Naive thymus-derived CD8-positive, alpha-beta T cell (primary cell): ENCODE data around the gene ATP13A5. TPM values are rescaled to one million over a fixed set of nuclear protein-coding genes. Genes with fewer than 3 reads are reported as not detected.

Experiments used
- ATAC-seq, 2 donors: fragments of 150-1000 bp; cut with Tn5 transposase in 1 of 2; sonication (Bioruptor Pico), chemical (Tn5 transposase) in 1 of 2; 1 replicate in 1 of 2; 2 replicates in 1 of 2; pipeline ENCODE4 v1.10.0; 2021; ENCODE audit warnings: mild to moderate bottlenecking in 2 of 2, moderate library complexity in 2 of 2
- POLR2A ChIA-PET: fragments of 350-600 bp; sonication (Branson Sonifier 250); formaldehyde crosslinking; loops from one replicate; lab custom pipeline; 2021; ENCODE audit warnings: antibody characterized with exemption; lab: Charles Lee
- DNase-seq, 10 donors: peaks; one replicate each; pipeline versions ENCODE4 v3.0.0 to v3.0.0-alpha.2; 2020 to 2022
- H3K27ac Mint-ChIP-seq, 10 donors: one replicate each; pipeline ENCODE4 v1.8.0; 2020 to 2022; ENCODE audit warnings: mild to moderate bottlenecking in 10 of 10, mixed read lengths in 10 of 10, moderate library complexity in 4 of 10, inconsistent platforms in 1 of 10
- H3K27me3 Mint-ChIP-seq, 5 donors: one replicate each; pipeline ENCODE4 v1.8.0; 2021 to 2022; ENCODE audit warnings: mixed read lengths in 5 of 5
- H3K36me3 Mint-ChIP-seq, 3 donors: one replicate each; pipeline ENCODE4 v1.8.0; 2020 to 2022; ENCODE audit warnings: mixed read lengths in 3 of 3, mild to moderate bottlenecking in 2 of 3, inconsistent platforms in 1 of 3
- H3K4me1 Mint-ChIP-seq, 4 donors: one replicate each; pipeline ENCODE4 v1.8.0; 2021 to 2022; ENCODE audit warnings: mixed read lengths in 4 of 4
- H3K4me3 Mint-ChIP-seq, 10 donors: one replicate each; pipeline ENCODE4 v1.8.0; 2020 to 2022; ENCODE audit warnings: mild to moderate bottlenecking in 10 of 10, mixed read lengths in 10 of 10, moderate library complexity in 6 of 10, inconsistent platforms in 1 of 10
- H3K9me3 Mint-ChIP-seq, 9 donors: one replicate each; pipeline ENCODE4 v1.8.0; 2020 to 2022; ENCODE audit warnings: mixed read lengths in 9 of 9, mild to moderate bottlenecking in 3 of 9, inconsistent platforms in 1 of 9, moderate library complexity in 1 of 9
- polyA plus RNA-seq, 3 donors: library from polyadenylated mRNA; unstranded; fragments of 300-500 nt; fragmentation: Illumina TruSeq; gene quantifications; one replicate each; pipeline ENCODE4 v1.2.3, GENCODE V29; 2021
- total RNA-seq, 8 experiments: library from RNA in 2 of 8; stranded (reverse) in 2 of 8; gene quantifications; one replicate each; pipeline ENCODE4 v1.2.3 and lab custom pipeline; 2021 to 2026

Gene ATP13A5
- total and polyA plus RNA-seq, 5 experiments from 2014 or later = not detected

DNA sequence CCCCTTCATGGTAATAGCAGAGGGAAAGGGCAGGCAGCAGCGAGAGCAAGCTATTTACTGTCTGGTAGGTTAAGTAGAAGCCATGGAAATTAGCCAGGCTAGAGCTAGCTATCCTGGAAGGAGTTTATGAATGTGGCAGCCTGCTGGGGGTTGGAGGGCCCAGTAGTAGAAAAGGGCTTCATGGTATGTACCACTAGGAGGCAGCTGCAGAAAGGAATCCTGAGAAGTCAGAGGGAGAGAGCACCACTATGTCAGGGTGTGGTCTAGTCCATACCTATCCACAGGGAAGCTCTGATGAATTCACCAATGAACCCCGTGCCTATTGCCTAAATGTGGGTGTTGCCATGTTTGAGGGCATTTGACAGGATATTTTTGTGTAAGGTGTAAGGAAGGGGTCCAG is 82.6 kb downstream of the ATP13A5 start:
- Mint-ChIP-seq H3K36me3 (no peaks in the 10 kb centered on the region), H3K27me3 (peaks cover 0 to 14% (median 5%) of the 10 kb centered on the region in 5 donors), H3K27ac (no peak overlapping the region), H3K9me3 (peaks cover 0 to 19% (median 9%) of the 10 kb centered on the region in 9 donors), H3K4me3 (no peak overlapping the region), H3K4me1 (no peaks in the 10 kb centered on the region)
- ATAC-seq (no peak), DNase-seq (no peak)
- POLR2A ChIA-PET = no interaction called here

DNA sequence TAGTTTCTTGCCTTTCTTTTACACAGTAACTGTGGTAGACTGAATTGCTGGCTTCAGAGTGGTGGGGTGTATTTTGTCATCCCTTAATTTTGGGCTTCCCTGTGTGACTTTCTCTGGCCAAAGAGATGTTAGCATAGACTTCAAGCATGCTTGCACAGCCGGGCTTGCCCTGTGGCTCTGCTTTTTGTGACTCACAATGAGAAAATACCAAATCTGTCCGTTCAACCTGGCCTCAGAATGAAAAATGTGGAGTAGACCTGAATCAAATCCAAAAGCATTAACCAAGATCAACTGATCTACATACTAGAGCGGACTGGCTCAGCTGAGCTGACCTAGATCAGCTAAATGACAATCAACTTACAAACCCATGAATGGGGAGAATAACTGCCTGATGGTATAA is 86.2 kb downstream of the ATP13A5 start:
- no peak overlapping the region for H3K27ac Mint-ChIP-seq
- peaks cover 0 to 31% (median 15%) of the 10 kb centered on the region in 9 donors for H3K9me3 Mint-ChIP-seq
- no peaks in the 10 kb centered on the region for H3K4me1 Mint-ChIP-seq
- no peaks in the 10 kb centered on the region for H3K36me3 Mint-ChIP-seq
- peaks cover 0 to 14% (median 5%) of the 10 kb centered on the region in 5 donors for H3K27me3 Mint-ChIP-seq
- DNase-seq (no peak), ATAC-seq (no peak)
- POLR2A ChIA-PET = no interaction called here
- no peak overlapping the region for H3K4me3 Mint-ChIP-seq

DNA sequence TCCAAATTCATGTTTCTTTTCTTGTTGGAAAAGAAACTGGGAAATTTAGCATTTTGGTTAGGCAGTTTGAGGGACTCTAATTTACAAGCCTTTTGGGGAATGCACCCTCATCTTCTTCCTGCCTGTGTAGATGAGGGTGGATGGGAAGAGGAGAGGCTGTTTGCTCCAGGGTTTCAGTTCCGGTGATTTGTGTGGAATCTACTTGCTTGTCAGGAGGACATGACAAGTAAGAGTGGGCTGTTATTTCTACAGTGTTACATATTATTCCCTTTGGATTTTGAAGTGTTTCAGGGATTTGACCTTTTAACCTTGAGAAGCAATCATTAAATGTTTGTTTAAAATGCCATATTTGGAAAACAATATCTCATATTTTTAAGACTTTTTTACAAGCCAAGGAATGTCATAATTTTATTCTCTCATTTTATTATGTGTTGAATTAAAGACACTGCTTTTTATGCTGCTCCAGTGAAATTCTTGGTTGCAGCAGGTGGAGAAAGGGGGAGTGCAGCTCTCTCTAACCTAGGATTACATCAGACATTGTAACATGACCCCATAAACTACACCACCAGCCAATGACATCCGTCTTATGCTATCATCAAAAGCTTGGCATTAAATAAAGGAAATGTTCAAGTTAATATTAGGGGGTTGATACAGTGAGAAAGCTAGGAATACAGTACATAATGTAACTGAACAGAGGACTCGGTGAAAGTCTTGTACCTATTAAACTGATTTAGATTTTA is 107.3 kb downstream of the ATP13A5 start:
- Mint-ChIP-seq H3K4me1 (no peaks in the 10 kb centered on the region), H3K9me3 (peaks cover 0 to 2% (median 0%) of the 10 kb centered on the region in 9 donors), H3K36me3 (no peaks in the 10 kb centered on the region), H3K27me3 (peaks cover 0 to 13% (median 0%) of the 10 kb centered on the region in 5 donors), H3K27ac (no peak overlapping the region), H3K4me3 (no peak overlapping the region)
- POLR2A ChIA-PET = no interaction called here
- no peak for ATAC-seq
- no peak for DNase-seq

DNA sequence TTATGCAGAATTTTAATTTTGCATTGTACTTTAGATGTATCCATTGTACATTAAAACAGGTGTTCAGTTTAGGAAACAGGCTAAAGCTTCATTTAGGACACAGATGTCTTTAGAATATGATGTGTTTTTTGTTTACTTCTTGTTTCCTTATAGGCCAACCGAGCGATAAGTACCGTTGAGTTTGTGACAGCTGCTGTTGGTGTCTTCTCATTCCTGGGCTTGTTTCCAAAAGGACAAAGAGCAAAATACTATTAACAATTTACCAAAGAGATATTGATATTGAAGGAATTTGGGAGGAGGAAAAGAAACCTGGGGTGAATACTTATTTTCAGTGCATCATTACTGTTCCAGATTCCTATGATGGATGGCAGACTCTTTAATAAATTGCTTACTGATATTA is 108.1 kb downstream of the ATP13A5 start:
- peaks cover 0 to 2% (median 0%) of the 10 kb centered on the region in 9 donors for H3K9me3 Mint-ChIP-seq
- no peak for ATAC-seq
- H3K4me3 Mint-ChIP-seq = no peak overlapping the region
- H3K27me3 Mint-ChIP-seq = peaks cover 0 to 13% (median 0%) of the 10 kb centered on the region in 5 donors
- H3K4me1 Mint-ChIP-seq = no peaks in the 10 kb centered on the region
- POLR2A ChIA-PET = no interaction called here
- H3K36me3 Mint-ChIP-seq = no peaks in the 10 kb centered on the region
- H3K27ac Mint-ChIP-seq = no peak overlapping the region
- no peak for DNase-seq

DNA sequence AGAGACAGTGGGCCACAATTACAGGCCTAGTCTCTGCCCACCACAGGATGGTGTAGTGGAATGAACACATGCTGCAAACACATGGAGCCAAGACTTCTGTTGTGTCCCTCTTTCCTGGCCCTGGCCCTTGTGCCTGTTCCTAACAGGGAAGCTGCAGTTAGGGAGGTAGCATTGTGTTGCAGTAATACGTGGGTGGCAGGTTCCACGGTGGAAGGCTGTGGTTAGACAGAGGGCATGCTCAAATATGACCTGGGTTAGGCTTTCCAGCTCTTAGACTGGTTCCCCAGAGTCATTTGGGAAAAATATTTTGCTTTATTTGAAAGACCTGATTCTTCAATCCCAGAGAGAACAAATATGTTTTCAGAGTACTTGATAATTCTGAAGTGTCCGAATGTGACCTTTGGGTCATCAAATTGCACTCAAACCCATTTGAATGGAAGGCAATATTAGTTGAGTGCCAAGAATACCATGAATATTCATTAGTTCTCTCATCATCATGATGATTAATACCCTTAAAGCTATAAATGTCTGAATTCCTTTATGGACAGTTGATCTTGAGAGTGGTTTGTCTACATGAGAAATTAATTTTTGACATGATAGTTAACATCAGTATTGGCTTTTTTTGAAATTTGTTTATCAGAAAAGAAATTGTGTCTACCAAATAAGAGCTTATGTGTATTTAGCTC is 109.1 kb downstream of the ATP13A5 start:
- peaks cover 0 to 13% (median 0%) of the 10 kb centered on the region in 5 donors for H3K27me3 Mint-ChIP-seq
- no peak for ATAC-seq
- POLR2A ChIA-PET = no interaction called here
- H3K36me3 Mint-ChIP-seq = no peaks in the 10 kb centered on the region
- no peak for DNase-seq
- H3K4me1 Mint-ChIP-seq = no peaks in the 10 kb centered on the region
- H3K27ac Mint-ChIP-seq = peak overlapping the region in 1 of 10 donors; percentile 26
- H3K9me3 Mint-ChIP-seq = peaks cover 0 to 2% (median 0%) of the 10 kb centered on the region in 9 donors
- no peak overlapping the region for H3K4me3 Mint-ChIP-seq

DNA sequence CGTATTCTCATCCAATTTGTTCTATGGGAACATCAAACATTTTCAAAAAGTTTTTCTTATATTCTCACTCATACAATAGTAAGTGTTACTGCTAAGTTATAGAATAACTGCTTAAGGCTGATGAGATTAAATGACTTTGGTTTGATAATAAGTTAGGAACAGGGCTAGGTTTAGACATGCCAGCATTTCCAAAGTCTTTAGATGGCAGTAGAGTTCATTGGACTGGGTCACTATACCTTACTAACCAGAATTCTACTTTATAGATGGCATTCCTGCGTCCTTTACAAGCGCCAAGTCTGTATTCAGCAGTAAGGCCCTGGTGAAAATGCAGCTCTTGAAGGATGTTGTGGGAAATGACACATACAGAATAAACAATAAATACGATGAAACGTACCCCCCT is 115.8 kb downstream of the ATP13A5 start:
- no peak overlapping the region for H3K4me3 Mint-ChIP-seq
- H3K9me3 Mint-ChIP-seq = peaks cover 0 to 2% (median 0%) of the 10 kb centered on the region in 9 donors
- no peaks in the 10 kb centered on the region for H3K4me1 Mint-ChIP-seq
- POLR2A ChIA-PET = no interaction called here
- H3K36me3 Mint-ChIP-seq = no peaks in the 10 kb centered on the region
- no peak overlapping the region for H3K27ac Mint-ChIP-seq
- no peak for DNase-seq
- H3K27me3 Mint-ChIP-seq = peaks cover 0 to 6% (median 0%) of the 10 kb centered on the region in 5 donors
- no peak for ATAC-seq

DNA sequence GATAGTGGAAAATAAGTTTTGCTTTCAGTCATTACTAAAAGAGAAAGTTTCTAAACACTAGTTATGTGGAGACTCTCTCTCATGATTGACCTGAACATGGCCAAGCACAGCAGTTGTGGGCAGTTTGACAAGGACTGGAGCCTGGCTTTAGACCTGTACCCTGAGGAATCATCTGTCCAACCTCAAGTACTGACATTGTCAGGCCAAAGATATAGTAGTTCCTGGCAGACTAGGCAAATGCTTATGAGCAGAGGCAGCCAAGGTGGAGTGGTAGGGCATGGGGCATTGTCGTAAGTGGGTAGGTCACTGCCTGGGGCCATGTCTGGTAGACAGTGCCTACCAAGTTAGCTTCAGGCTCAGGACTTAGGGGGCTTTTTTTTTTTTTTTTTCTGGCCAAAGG is 116.6 kb downstream of the ATP13A5 start:
- Mint-ChIP-seq H3K36me3 (peaks cover 0 to 6% (median 0%) of the 10 kb centered on the region in 3 donors), H3K9me3 (peaks cover 0 to 2% (median 0%) of the 10 kb centered on the region in 9 donors), H3K27me3 (peaks cover 0 to 13% (median 2%) of the 10 kb centered on the region in 5 donors), H3K27ac (no peak overlapping the region), H3K4me1 (no peaks in the 10 kb centered on the region), H3K4me3 (no peak overlapping the region)
- DNase-seq = no peak
- ATAC-seq = no peak
- POLR2A ChIA-PET = no interaction called here

DNA sequence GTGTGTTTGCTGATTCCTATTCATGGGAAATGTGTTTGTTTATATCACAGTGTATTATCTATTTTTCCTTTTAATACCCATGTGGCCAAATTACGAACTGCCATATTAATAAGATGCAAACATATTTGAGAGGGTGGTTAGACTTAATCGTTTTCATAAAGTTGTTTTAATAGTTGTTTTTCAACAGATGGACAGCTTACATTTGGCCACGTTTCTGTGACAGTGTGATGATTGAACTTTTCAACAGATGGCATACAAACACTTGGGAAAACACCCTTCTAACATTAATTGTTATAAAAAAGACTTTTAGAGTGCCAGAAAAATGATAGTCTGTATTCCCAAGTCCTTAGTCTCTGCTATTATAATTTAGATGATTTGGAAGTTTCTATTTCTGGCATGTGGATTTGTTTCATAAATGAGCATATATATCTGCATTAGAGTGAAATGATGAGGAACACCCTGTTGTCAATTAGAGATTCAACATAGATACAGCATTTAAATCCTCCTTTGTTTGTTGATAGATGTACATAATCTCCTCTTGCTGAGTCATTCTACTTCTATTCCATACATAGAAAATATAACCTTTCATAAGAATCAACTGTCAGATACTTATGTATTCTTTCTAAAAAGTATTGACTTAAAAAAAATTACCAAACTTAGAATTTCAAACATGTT is 124.4 kb downstream of the ATP13A5 start:
- H3K4me1 Mint-ChIP-seq = no peaks in the 10 kb centered on the region
- no peak for DNase-seq
- no peak overlapping the region for H3K4me3 Mint-ChIP-seq
- H3K36me3 Mint-ChIP-seq = peaks cover 0 to 16% (median 0%) of the 10 kb centered on the region in 3 donors
- ATAC-seq = no peak
- POLR2A ChIA-PET = no interaction called here
- H3K27me3 Mint-ChIP-seq = peaks cover 7 to 41% (median 7%) of the 10 kb centered on the region in 5 donors
- H3K27ac Mint-ChIP-seq = no peak overlapping the region
- peaks cover 0 to 26% (median 17%) of the 10 kb centered on the region in 9 donors for H3K9me3 Mint-ChIP-seq

DNA sequence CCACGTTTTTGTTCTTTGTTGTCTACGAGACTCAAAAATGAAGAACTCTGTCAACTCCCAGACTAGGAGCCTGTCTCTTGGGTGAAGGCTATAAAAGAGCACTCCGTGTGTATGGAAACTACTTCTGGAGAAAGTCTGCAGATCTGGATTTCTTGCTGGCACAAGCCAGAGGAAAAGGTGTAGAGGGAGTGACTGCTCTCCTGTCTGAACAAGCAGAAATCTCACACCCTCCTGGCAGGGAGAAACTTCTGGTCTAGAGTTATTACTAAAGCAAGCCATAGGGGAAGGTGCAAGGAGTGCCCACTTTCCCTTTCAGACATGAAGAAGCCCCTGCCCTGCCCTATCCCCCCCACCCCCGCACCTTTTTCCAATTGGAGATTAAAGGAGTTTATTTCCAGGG is 128.1 kb downstream of the ATP13A5 start:
- Mint-ChIP-seq H3K9me3 (peaks cover 0 to 55% (median 39%) of the 10 kb centered on the region in 9 donors), H3K27me3 (peaks cover 2 to 21% (median 10%) of the 10 kb centered on the region in 5 donors), H3K4me1 (no peaks in the 10 kb centered on the region), H3K4me3 (no peak overlapping the region), H3K36me3 (peaks cover 0 to 30% (median 2%) of the 10 kb centered on the region in 3 donors), H3K27ac (no peak overlapping the region)
- POLR2A ChIA-PET = no interaction called here
- DNase-seq (no peak), ATAC-seq (no peak)

DNA sequence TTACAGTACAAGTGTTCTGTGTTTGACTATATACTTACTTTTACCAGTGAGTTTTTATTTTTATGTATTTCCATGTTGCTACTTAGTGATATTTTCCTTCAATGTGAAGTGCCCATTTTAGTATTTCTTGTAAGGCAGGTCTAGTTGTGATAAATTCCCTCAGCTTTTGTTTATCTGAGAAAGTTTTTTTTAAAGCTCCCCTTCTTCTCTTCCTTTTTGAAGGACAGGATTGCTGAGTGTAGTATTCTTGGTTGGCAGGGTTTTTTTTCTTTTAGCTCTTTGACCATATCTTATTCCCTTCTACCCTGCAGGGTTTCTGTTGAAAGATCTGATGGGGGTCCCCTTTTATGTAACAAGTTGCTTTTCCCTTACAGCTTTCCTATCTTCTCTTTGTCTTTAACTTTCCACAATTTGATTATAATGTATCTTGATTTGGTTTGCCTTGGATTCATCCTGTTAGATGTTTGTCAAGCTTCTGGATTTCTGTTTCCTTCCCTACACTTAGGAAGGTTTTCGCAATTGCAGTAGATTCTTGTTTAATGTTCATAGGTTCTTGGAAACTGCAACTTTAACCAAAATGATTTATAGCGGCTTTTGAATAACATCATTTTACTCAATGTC is 129.6 kb downstream of the ATP13A5 start:
- H3K4me3 Mint-ChIP-seq = no peak overlapping the region
- no peaks in the 10 kb centered on the region for H3K4me1 Mint-ChIP-seq
- peaks cover 4 to 19% (median 9%) of the 10 kb centered on the region in 5 donors for H3K27me3 Mint-ChIP-seq
- peaks cover 0 to 60% (median 39%) of the 10 kb centered on the region in 9 donors for H3K9me3 Mint-ChIP-seq
- H3K36me3 Mint-ChIP-seq = peaks cover 0 to 30% (median 2%) of the 10 kb centered on the region in 3 donors
- POLR2A ChIA-PET = no interaction called here
- ATAC-seq (no peak), DNase-seq (no peak)
- no peak overlapping the region for H3K27ac Mint-ChIP-seq

DNA sequence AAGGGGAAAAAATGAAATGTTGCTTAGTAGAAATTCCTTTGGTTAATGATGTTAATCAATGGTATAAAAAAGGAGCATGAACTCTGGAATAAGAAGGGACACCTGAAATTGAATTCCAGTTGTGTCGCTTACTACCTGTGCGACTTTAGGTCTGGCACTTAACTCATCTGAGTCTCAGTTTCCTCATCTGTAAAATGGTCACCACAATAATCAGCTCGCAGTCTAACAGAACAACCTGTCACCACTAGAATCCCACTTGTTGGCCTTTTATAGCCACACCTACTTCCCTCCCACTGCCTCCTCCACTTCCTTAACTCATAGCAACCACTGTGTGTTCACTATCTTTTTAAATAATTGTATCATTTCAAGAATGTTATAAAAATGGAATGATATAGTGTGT is 135.0 kb downstream of the ATP13A5 start:
- Mint-ChIP-seq H3K4me3 (no peak overlapping the region), H3K36me3 (peaks cover 2 to 14% (median 4%) of the 10 kb centered on the region in 3 donors), H3K27me3 (peaks cover 31 to 52% (median 38%) of the 10 kb centered on the region in 5 donors), H3K9me3 (peaks cover 0 to 32% (median 19%) of the 10 kb centered on the region in 9 donors), H3K4me1 (peaks cover 0 to 8% (median 3%) of the 10 kb centered on the region in 4 donors), H3K27ac (no peak overlapping the region)
- no peak for ATAC-seq
- POLR2A ChIA-PET = no interaction called here
- DNase-seq = no peak

DNA sequence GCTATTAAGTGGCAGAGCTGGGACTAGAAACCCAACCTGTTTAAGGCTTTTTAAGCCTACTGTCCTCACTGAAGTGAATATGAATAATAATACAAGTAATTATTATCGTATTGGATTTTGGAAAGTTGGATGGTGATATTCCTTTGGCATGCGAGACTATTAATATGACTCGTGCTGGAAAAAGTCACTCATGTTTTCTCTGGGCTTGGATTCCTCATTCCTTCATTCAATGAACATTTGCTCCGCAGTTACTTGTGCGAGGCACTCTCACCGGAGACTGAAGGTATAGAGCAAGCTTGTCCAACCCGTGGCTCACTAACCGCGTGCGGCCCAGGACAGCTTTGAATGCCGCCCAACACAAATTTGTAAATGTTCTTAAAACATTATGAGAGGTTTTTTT is 136.8 kb downstream of the ATP13A5 start:
- Mint-ChIP-seq H3K4me1 (peaks cover 0 to 8% (median 3%) of the 10 kb centered on the region in 4 donors), H3K27me3 (peaks cover 31 to 59% (median 41%) of the 10 kb centered on the region in 5 donors), H3K9me3 (peaks cover 0 to 14% (median 6%) of the 10 kb centered on the region in 9 donors), H3K36me3 (peaks cover 0 to 4% (median 1%) of the 10 kb centered on the region in 3 donors), H3K4me3 (peak overlapping the region in 3 of 10 donors; percentile 16 to 44 (median 41)), H3K27ac (no peak overlapping the region)
- ATAC-seq (no peak), DNase-seq (no peak)
- POLR2A ChIA-PET = no interaction called here
